HG03280 (cell line): ENCODE results near the gene KNTC1.
"Not testable (repeated sequence)": the region's sequence is repeated elsewhere in the genome, so short reads cannot be mapped to it uniquely, and the experiment has no call there.

Source experiments
- ATAC-seq: cut with Tn5 transposase; IDR thresholded peaks from one replicate; pipeline ENCODE4 v1.9.1; 2021; ENCODE audit warnings: mild to moderate bottlenecking, moderate library complexity; ENCODE audit not compliant: unreplicated experiment

The KNTC1 gene

GRCh38 chr12:122526683-122527477 is at the start of gene KNTC1, which contains the start of gene RSRC2:
TSS of gene KNTC1 (plus strand) at chr12:122527249. CDS start at chr12:122530064, 2,815 bp downstream.
TSS of gene RSRC2 (minus strand) at chr12:122526936. CDS start at chr12:122526853, 83 bp downstream.
- ATAC-seq: peak; percentile 96

DNA sequence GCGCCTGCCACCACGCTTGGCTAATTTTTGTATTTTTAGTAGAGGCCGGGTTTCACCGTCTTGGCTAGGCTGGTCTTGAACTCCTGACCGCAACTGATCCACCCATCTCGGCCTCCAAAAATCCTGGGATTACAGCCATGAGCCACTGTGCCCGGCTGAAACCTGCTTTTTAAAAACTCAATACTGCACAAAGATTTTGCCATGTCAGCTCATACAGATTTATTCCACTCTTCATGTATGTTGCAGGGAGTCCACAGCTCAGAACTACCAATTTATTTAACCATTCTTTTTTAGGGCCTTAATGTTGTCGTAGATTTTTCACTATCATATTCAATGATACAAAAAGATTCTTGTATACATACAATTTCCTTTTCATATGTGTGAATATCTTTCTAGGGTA is 46.3 kb upstream of the KNTC1 start:
- ATAC-seq: no peak

DNA sequence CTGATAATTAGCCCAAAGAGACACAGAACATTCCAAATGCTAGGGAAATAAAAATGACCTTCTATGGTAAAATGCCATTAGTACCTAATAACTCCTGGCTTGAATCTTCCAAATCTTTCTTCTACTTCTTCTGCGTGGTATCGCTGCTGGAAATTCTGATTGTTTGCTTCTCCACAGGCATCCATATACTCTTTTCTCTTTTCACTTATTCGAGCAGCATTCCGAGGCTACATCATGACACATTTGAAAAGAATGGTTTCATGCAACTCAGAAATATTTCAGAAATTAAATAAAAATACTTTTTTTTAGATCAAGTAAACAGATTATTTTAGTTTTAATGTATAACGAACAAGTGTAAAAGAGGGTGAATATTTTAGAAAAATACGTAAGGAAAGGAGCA is 45.2 kb upstream of the KNTC1 start:
- no peak for ATAC-seq

DNA sequence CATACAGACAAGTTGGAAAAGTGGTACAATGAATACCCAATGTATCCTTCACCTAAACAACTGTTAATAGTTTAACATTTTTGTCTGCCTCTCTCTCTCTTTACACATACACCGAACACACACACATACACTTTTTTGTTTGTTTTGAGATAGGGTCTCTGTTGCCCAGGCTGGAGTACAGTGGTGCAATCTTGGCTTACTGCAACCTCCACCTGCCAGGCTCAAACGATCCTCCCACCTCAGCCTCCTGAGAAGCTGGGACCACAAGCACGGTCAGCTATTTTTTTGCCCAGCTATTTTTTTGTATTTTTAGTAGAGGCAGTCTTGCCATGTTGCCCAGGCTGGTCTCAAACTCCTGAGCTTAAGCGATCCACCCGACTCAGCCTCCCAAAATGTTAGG is 43.1 kb upstream of the KNTC1 start:
- no peak for ATAC-seq

- not testable (repeated sequence) for ATAC-seq
These were observed 42.7 kb upstream of the KNTC1 start for GRCh38 chr12:122484385-122484784.

DNA sequence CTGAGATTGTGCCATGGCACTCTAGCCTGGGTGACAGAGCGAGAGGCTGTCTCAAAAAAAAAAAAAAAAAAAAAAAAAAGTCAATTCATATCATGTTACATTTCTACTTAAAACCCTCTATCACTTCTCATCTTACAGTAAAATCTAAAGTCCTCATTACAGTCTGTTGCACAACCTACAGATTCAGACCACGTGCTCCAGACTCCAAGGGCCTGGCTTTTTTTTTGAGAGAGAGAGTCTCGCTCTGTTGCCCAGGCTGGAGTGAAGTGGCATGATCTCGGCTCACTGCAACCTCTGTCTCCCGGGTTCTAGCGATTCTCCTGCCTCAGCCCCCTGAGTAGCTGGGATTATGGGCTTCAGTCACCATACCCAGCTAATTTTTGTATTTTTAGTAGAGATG is 40.7 kb upstream of the KNTC1 start:
- ATAC-seq: not testable (repeated sequence)

DNA sequence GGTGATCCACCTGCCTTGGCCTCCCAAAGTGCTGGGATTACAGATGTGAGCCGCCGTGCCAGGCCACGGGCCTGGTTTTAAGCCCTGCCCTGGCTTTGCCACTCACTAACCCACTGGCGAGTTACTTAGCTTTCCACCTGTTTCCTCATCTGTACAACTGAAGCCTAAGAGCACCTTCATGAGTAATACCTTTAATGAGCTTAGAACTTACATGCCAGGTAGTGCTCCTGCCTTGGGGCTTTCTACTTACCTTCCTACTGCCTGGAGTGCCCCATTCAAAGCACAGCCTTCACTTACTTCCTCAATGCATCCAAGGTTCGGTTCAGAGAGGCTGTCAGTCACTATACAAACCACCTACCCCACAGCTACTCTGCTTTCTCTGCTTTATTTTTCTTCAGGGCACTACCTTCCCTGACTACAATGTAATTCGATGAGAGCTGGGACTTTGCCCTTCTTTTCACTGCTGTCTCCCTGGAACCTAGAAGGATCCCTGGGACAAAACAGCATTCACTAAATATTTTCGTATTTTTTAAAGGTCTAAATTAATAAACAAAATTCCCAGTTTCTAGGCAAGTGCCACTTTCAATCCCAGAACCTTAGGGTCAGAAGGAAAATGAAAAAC is 40.1 kb upstream of the KNTC1 start:
- ATAC-seq: no peak

- ATAC-seq: not testable (repeated sequence)
These were observed 39.2 kb upstream of the KNTC1 start for GRCh38 chr12:122487807-122488206.

GRCh38 chr12:122489038-122489437 is 38.0 kb upstream of the KNTC1 start:
- ATAC-seq: no peak

DNA sequence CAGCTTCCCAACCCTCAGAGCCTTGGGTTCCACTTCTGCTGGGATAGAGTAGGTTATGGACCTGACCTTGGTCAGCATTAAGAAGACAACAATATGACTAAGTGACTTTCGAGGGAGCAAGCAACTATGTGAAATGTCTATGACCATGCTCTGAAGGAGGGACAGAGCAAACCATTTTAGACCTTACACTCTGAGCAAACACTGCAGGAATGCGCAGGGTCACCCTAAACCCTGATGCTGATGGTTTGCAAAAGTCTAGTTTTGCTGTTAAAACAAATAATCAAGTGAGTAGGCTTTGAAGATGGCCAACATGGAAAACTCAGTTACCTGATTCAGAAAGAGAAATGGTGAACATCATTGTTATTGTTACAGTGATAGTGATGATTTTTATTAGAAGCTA is 35.1 kb upstream of the KNTC1 start:
- no peak for ATAC-seq

DNA sequence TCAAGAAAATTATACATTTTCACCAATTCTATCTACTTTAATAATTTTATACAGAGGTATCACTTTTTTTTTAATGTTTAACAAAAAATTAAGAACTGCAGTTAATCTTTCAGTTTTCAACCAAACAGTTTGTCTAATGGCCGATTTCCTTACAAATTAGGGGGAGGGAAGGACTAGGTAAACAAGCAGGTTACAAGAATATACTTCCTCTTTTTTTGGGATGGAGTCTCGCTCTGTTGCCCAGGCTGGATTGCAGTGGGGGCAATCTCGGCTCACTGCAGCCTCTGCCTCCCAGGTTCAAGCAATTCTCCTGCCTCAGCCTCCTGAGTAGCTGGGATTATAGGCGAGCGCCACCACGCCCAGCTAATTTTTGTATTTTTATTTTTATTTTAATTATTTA is 33.8 kb upstream of the KNTC1 start:
- not testable (repeated sequence) for ATAC-seq

DNA sequence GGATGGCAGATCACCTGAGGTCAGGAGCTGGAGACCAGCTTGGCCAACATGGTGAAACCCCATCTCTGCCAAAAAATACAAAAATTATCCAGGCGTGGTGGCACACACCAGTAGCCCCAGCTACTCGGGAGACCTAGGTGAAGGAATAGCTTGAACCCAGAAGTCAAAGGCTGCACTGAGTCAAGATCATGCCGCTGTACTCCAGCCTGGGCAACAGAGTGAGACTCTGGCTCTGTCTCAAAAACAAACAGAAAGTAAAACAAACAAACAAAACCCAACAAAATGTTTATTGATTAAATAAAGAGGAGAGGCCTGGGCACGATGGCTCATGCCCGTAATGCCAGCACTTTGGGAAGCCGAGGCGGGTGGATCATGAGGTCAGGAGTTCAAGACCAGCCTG is 31.8 kb upstream of the KNTC1 start:
- ATAC-seq: no peak

- ATAC-seq: peak; percentile 3
These were observed 26.9 kb upstream of the KNTC1 start for GRCh38 chr12:122499991-122500684.

- peak; percentile 96 for ATAC-seq
These were observed 26.2 kb upstream of the KNTC1 start, which contains the start of gene ZCCHC8 for GRCh38 chr12:122500685-122501488. TSS of gene ZCCHC8 (minus strand) at chr12:122500932. CDS start at chr12:122500840, 92 bp downstream.

DNA sequence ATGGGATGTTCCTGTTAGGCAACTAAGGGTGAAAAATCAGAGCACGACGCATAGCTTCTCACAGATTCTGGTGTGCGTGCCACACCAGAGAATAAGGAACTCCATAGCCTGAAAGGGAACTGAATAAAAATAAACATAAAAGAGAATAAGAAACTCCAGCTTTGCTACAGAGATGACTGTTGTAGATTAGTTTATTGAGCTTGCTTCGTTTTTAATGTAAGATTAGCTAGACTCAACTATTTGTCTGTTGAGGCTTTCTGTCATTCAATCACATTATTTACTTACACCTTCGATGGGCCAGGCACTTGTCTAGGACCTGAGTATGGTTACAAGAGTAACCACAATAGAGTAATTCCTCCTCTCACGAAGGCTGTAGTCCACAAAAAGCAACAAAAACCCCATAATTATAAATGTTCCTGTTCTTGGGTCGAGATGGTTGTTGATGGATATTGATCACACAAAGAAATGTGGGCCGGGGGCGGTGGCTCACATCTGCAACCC is 25.5 kb upstream of the KNTC1 start:
- ATAC-seq: no peak

DNA sequence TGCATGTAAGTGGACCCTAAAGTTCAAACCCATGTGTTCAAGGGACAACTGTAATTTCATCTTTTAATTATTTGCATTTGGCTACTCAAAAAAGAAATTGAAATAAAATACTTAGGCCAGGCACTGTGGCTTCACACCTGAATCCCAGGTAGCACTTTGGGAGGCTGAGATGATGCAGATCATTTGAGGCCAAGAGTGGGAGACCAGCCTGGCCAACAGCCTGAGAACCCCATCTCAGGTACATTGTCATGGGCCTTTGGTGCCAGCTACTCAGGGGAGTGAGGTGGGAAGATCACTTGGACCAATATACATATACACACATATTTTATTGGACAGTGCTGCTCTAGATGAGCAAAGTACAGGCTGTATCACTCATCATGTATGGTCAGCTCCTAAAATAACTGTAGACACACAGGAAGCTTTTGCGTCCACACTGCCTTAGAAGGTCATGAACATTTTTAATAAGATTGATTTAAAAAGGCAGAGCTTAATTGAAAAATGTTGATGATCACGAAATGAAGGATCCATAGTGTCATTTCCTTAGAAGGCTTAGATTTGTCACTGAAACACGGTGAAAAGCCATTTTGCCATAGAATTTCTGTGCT is 23.8 kb upstream of the KNTC1 start:
- ATAC-seq: no peak

GRCh38 chr12:122503783-122504590 is 23.1 kb upstream of the KNTC1 start:
- no peak for ATAC-seq

GRCh38 chr12:122505419-122506051 is 21.5 kb upstream of the KNTC1 start:
- ATAC-seq: no peak

DNA sequence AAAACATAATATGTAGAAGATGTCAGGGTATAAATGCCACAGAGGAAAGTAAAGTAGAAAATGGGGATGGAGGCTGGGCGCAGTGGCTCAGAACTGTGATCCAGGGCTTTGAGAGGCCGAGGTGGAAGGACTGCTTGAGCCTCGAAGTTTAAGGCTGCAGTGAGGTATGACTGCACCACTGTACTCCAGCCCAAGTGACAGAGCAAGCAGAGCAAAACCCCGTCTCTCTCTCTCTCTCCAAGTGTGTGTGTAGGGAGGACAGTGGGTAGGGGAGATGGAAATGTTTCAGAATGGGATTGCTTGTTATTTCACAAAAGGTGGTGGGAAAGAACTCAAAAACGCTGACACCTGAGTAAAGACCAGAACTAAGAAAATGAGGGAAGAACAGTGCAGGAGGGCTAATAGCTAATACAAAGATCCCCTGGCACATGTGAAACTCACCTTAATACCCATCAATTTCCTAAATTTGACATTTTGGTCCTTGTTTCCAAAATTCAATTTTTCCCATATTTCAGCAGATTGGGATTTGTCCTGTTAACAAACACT is 20.6 kb upstream of the KNTC1 start:
- ATAC-seq: no peak
